GM18951 (cell line): ENCODE data around the gene SNAPC3.
"Not testable (repeated sequence)": the region's sequence is repeated elsewhere in the genome, so short reads cannot be mapped to it uniquely, and the experiment has no call there.

ENCODE experiments used
- POLR2A ChIP-seq: IDR thresholded peaks from 4 replicates; pipeline ENCODE4 v1.6.1; 2011; ENCODE audit warnings: mild to moderate bottlenecking; ENCODE audit not compliant: insufficient read length, insufficient read depth; ENCODE audit errors: extremely low read depth
- in situ Hi-C: fragments of 300-500 bp; cut with MboI; formaldehyde crosslinking; loops from one replicate; pipeline ENCODE4 v1.12.0; 2022; ENCODE audit warnings: low sequenced_read_pairs, mixed read lengths, inconsistent platforms; ENCODE audit not compliant: unreplicated experiment

The SNAPC3 gene

GRCh38 chr9:15400281-15400941 lies 22.3 kb upstream of the SNAPC3 start:
- in situ Hi-C loops = no loop called here
- TF ChIP-seq POLR2A = no peak

GRCh38 chr9:15401266-15401665 lies 21.4 kb upstream of the SNAPC3 start:
- in situ Hi-C loops = no loop called here
- TF ChIP-seq POLR2A = no peak

GRCh38 chr9:15403155-15403554 lies 19.5 kb upstream of the SNAPC3 start:
- TF ChIP-seq POLR2A = no peak
- in situ Hi-C loops = no loop called here

DNA sequence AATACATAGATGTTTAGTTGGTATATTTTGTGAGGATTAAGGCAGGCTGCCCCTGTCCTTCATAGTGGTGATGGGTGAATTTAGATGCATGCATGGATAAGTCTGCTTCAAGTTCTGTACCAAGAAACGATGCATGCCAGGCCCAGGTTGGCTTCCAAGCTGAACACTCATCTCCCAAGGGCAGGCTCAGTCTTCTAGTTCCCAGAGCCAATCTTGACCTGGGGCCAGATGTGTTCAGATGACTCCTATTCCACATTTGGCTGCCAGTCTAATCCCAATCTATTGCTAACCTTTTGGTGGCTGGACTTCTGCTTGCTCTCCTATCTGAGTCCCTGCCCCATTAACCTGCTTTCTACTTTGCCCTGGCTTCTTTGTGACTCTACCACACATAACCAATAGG lies 18.5 kb upstream of the SNAPC3 start:
- TF ChIP-seq POLR2A = no peak
- in situ Hi-C loops = no loop called here

DNA sequence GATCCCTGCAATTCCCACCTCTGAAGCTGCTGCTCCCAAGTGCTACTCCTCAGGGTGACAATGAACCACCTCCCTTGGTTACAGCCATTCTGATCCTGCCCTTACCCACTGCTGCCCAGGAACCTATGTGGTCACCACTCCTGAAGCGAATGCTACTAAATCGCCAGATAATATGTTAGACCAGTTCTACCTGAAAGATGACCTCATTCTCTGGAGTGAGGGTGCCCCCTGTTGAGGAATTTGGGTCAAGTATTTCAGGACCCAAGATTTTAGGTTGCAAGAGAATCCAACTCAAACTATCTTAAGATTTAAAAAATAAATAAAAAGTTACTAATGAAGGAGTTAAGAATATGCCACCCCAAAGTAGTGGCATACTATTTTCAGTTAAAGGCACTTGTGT lies 5.8 kb upstream of the SNAPC3 start:
- in situ Hi-C loops = no loop called here
- TF ChIP-seq POLR2A = no peak

DNA sequence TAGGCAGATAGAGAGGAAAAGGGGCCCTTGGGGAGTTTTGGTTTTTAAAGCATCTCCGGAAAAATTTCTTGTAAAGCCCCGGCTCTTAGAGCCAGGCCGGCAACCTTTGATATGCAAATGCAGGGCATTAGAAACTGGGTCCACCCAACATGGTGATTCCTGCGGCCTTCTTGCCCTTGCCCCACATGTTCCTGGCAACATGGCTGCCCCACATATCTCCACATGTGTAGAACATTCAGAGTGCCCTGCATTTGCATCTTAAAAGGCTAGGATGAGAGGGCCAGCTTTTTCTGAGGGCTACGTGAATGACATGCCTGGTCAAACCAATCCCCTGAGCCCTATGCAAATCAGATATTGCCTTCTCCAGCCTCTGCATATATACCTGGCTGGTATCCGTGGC lies 5.0 kb upstream of the SNAPC3 start:
- in situ Hi-C loops = no loop called here
- TF ChIP-seq POLR2A = no peak

- no peak for TF ChIP-seq POLR2A
- in situ Hi-C loops = no loop called here
Observed at GRCh38 chr9:15420796-15421195, 1.9 kb upstream of the SNAPC3 start.

- no peak for TF ChIP-seq POLR2A
- in situ Hi-C loops = no loop called here
Observed at GRCh38 chr9:15421532-15421931, 1.1 kb upstream of the SNAPC3 start.

GRCh38 chr9:15421990-15422371 lies 695 bp upstream of the SNAPC3 start:
- TF ChIP-seq POLR2A = no peak
- in situ Hi-C loops = no loop called here

DNA sequence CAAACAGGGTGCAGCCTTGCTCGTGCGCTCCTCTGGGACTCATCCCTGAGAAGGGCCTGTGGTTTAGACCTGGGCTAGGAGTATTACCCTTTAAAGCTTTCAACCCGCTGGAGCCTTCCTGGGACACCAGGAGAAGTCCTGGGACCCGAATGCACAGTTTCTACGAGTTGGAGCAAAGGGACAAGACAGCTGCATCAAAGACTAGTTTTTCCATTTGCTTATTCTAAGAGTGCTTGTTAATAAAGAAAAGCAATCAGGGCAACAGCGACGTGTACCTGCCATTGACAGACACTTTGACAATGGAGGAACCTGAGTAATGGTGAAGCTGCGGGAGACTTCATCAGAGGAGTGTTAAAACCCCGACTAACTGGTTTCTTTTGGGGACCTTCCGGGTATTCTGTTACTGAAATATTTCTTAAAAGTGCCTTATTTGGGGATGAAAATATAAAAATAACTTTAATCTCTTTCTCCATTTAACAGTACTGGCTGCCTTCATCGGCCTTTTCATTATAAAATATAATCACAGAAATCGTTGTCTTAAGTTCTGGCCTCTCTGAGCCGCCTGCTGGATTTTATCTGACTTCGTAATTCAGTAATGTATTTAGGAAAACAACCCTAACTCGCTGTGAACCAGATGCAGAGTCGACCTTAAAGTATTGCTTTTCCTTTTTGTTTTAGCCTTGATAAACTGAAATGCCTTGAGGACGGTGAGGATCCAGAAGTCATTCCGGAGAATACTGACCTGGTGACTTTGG lies 732 bp downstream of the SNAPC3 start:
- in situ Hi-C loops = no loop called here
- TF ChIP-seq POLR2A = no peak

DNA sequence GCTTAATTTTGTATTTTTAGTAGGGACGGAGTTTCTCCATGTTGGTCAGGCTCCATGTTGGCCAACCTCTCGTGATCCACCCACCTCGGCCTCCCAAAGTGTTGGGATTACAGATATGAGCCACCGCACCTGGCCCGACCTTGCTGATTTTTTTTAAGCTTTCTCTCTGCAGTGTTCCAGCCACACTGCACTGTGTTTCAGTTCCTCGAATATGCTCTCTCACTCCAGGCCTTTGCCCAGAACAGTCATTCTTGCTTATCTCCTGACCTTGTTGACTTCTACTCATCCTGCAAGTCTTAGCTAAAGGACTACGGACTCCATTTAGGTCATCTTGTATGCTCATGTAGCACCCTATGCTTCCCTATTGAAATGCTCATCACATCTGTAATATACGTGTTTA lies 3.3 kb downstream of the SNAPC3 start:
- no peak for TF ChIP-seq POLR2A
- in situ Hi-C loops = no loop called here

GRCh38 chr9:15427702-15428101 lies 5.0 kb downstream of the SNAPC3 start:
- in situ Hi-C loops = not testable (repeated sequence)

DNA sequence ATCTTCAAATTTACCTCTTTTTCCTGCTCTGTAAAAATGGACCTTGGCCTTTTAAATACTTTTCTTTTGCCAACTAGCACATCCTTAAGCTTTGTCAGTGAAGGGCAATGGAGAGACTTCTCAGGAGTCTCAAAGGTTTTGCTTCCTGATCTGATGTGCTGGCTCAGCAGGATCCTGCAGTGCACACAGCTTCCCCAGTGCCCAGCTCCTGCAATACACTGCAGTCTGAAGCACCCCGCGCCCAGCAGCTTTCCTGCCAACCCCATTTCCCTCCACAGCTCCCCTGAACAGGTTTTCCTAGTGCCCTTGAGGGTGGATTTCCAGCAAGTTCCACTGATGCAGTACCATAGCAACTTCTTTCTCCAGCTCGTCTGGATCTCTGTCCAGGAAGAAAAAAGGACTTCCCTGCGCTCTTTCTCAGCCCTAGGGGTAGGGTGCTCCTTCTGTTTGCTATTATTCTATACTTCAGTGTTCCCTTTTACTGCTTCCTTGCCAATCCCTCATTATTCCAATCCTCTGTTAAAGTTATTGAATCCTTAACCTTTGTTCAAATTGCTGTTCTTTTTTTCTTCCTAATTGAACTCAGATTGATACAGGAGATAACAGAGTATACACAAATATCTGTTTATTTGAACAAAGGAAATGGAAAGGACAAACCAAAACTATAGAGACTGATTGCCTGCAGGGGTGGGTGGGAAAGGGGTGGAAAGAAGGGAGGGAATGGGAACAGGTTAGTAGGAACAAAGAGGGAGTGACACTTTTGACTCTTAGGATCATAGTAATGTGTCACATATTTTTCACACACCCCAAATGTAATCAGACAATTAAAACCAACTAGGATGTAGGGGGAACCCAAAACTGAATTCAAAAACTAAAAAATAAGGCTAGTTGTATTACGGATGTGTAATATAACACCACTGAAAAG lies 8.5 kb downstream of the SNAPC3 start:
- no peak for TF ChIP-seq POLR2A
- in situ Hi-C loops = no loop called here

DNA sequence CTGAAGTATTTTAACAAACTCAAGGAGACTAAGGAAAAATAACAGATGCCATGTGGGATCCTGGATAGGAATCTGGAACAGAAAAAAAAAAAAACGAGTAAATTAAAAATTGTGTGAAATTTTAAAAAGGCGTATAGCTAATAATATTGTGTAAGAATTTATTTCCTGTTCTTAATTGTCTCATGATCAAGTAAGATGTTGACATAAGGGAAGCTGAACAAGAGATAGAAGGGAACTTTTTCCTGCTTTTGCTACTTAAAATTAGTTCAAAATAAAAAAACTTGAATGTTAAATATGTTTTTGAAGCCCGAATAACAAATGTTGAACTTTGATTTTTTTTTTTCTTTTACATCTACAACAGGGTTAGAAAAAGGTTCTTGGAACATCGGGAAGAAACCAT lies 10.5 kb downstream of the SNAPC3 start:
- TF ChIP-seq POLR2A = no peak
- in situ Hi-C loops = no loop called here

DNA sequence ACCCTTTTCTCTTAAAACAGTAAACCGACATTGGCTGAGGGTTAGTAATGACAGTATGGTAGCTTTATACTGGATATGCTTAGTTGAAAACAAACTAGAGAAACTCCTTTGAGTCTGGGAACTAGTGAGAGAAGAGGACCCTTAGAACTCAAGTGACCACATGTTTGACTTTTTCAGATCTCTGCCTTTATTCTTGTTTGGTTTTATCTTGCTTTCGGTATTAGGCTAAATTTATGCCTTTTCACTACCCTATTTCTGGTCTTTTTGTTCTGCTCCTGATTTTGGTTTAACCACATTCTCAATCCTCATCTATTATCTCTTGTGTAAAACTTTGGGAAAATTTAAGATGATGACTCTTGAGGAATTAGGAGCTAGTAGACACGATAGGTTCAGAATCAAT lies 11.0 kb downstream of the SNAPC3 start:
- in situ Hi-C loops = no loop called here
- no peak for TF ChIP-seq POLR2A
